Measurements from ENCODE around the gene CNTN4.
"Not testable (repeated sequence)": the region's sequence is repeated elsewhere in the genome, so short reads cannot be mapped to it uniquely, and the experiment has no call there.

Gene CNTN4

GRCh38 chr3:2727101-2727500, 628.4 kb downstream of the CNTN4 start:
- DNase-seq, result no peak

GRCh38 chr3:2727610-2728318, 629.1 kb downstream of the CNTN4 start:
- no peak for DNase-seq

- DNase-seq, result no peak
Observed at GRCh38 chr3:2731843-2732242, 633.2 kb downstream of the CNTN4 start.

- DNase-seq, result no peak
Observed at GRCh38 chr3:2735392-2735894, 636.8 kb downstream of the CNTN4 start.

- no peak for DNase-seq
Observed at GRCh38 chr3:2741516-2741915, 642.9 kb downstream of the CNTN4 start.

GRCh38 chr3:2765002-2765579, 666.4 kb downstream of the CNTN4 start:
- DNase-seq, result no peak

GRCh38 chr3:2770451-2770850, 671.8 kb downstream of the CNTN4 start:
- no peak for DNase-seq

GRCh38 chr3:2771193-2771592, 672.5 kb downstream of the CNTN4 start:
- no peak for DNase-seq

GRCh38 chr3:2771741-2772140, 673.1 kb downstream of the CNTN4 start:
- no peak for DNase-seq

- no peak for DNase-seq
Observed at GRCh38 chr3:2772803-2773202, 674.1 kb downstream of the CNTN4 start.

GRCh38 chr3:2774481-2775249, 676.0 kb downstream of the CNTN4 start:
- DNase-seq, result no peak

- no peak for DNase-seq
Observed at GRCh38 chr3:2783261-2783660, 684.6 kb downstream of the CNTN4 start.

GRCh38 chr3:2784627-2785026, 686.0 kb downstream of the CNTN4 start:
- no peak for DNase-seq

- no peak for DNase-seq
Observed at GRCh38 chr3:2790266-2790815, 691.7 kb downstream of the CNTN4 start.

- no peak for DNase-seq
Observed at GRCh38 chr3:2792432-2792831, 693.8 kb downstream of the CNTN4 start.

- no peak for DNase-seq
Observed at GRCh38 chr3:2793987-2794386, 695.3 kb downstream of the CNTN4 start.

- DNase-seq, result no peak
Observed at GRCh38 chr3:2802429-2802828, 703.8 kb downstream of the CNTN4 start.

- DNase-seq, result no peak
Observed at GRCh38 chr3:2807514-2807913, 708.8 kb downstream of the CNTN4 start.

GRCh38 chr3:2810723-2811122, 712.1 kb downstream of the CNTN4 start:
- DNase-seq, result no peak

GRCh38 chr3:2819571-2819970, 720.9 kb downstream of the CNTN4 start:
- no peak for DNase-seq

GRCh38 chr3:2820982-2821381, 722.3 kb downstream of the CNTN4 start:
- not testable (repeated sequence) for DNase-seq

- DNase-seq, result no peak
Observed at GRCh38 chr3:2822611-2823010, 723.9 kb downstream of the CNTN4 start.

GRCh38 chr3:2823031-2823430, 724.4 kb downstream of the CNTN4 start:
- no peak for DNase-seq

Data from NCI-H1694 (cell line).